HG02884 (cell line): ENCODE measurements around the gene CLRN1.

Experiments used
- ATAC-seq: cut with Tn5 transposase; IDR thresholded peaks from one replicate; pipeline ENCODE4 v1.9.1; 2021; ENCODE audit warnings: mild to moderate bottlenecking, moderate library complexity; ENCODE audit not compliant: unreplicated experiment

The CLRN1 gene

GRCh38 chr3:150878290-150878689 lies 94.2 kb downstream of the CLRN1 start:
- no peak for ATAC-seq

- ATAC-seq, result no peak
These were observed 95.2 kb downstream of the CLRN1 start for GRCh38 chr3:150877303-150877702.

GRCh38 chr3:150876611-150877265 lies 95.8 kb downstream of the CLRN1 start:
- ATAC-seq, result no peak
